K562 treated with DMSO at 1 percent for 48 hours (cell line): ENCODE results near the gene ANXA8L1. TPM values are rescaled to one million over a fixed set of nuclear protein-coding genes. Genes with fewer than 3 reads are reported as not detected.

ENCODE experiments used
- total RNA-seq: library from RNA; unstranded; fragments of 300-600 nt; gene quantifications from 2 replicates; pipeline ENCODE4 v1.2.3, GENCODE V29; 2022; ENCODE audit warnings: low replicate concordance; ENCODE audit errors: extremely low read depth

Gene ANXA8L1, protein sequence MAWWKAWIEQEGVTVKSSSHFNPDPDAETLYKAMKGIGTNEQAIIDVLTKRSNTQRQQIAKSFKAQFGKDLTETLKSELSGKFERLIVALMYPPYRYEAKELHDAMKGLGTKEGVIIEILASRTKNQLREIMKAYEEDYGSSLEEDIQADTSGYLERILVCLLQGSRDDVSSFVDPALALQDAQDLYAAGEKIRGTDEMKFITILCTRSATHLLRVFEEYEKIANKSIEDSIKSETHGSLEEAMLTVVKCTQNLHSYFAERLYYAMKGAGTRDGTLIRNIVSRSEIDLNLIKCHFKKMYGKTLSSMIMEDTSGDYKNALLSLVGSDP
- total RNA-seq = not detected in 2 replicates

GRCh38 chr10:46375406-46375805, at the start of gene ANXA8L1:
TSS of gene ANXA8L1 (plus strand) at chr10:46375776. CDS start at chr10:46375852, 76 bp downstream.

Other genes starting within 250 kb of the ANXA8L1 start
- not detected in 2 replicates for gene ANTXRL, start 88.8 kb upstream of the ANXA8L1 start, total RNA-seq
- gene NPY4R, start 90.2 kb downstream of the ANXA8L1 start, total RNA-seq = not detected in 2 replicates
- not detected in 2 replicates for gene GPRIN2, start 180.9 kb downstream of the ANXA8L1 start, total RNA-seq
- gene SYT15, start 203.4 kb downstream of the ANXA8L1 start, total RNA-seq = not detected in 2 replicates